Ishikawa (cell line): ENCODE results near the gene CMTM8.

Experiments
- CEBPB ChIP-seq: IDR thresholded peaks from 2 replicates; pipeline ENCODE4 v1.6.1; 2012
- CREB1 ChIP-seq: IDR thresholded peaks from 2 replicates; pipeline ENCODE4 v1.6.1; 2012; ENCODE audit warnings: low read depth
- EP300 ChIP-seq: IDR thresholded peaks from 2 replicates; pipeline ENCODE4 v1.6.1; 2012; ENCODE audit warnings: borderline replicate concordance
- MAX ChIP-seq: IDR thresholded peaks from 2 replicates; pipeline ENCODE4 v1.6.1; 2012
- RAD21 ChIP-seq: IDR thresholded peaks from 2 replicates; pipeline ENCODE4 v1.6.1; 2012; ENCODE audit warnings: low read depth
- REST ChIP-seq: IDR thresholded peaks from 2 replicates; pipeline ENCODE4 v1.6.1; 2012; ENCODE audit warnings: low read depth, mild to moderate bottlenecking
- TAF1 ChIP-seq: IDR thresholded peaks from 2 replicates; pipeline ENCODE4 v1.6.1; 2012; ENCODE audit warnings: low read depth, mild to moderate bottlenecking
- TCF12 ChIP-seq: IDR thresholded peaks from 2 replicates; pipeline ENCODE4 v1.6.1; 2012; ENCODE audit warnings: low read depth
- YY1 ChIP-seq: IDR thresholded peaks from 2 replicates; pipeline ENCODE4 v1.6.1; 2012; ENCODE audit warnings: low read depth

GRCh38 chr3:32326795-32327194 lies 88.3 kb downstream of the CMTM8 start:
- TF ChIP-seq TAF1: no peak
- no peak for TF ChIP-seq CREB1
- no peak for TF ChIP-seq EP300
- no peak for TF ChIP-seq MAX
- no peak for TF ChIP-seq YY1
- no peak for TF ChIP-seq REST
- no peak for TF ChIP-seq CEBPB
- TF ChIP-seq TCF12: no peak
- no peak for TF ChIP-seq RAD21
